Keratinocyte (primary cell): ENCODE measurements around the gene ZIC5. TPM values are rescaled to one million over a fixed set of nuclear protein-coding genes. Genes with fewer than 3 reads are reported as not detected.

Experiments
- DNase-seq: peaks from one replicate; pipeline ENCODE4 v3.0.0-alpha.2; 2011; ENCODE audit warnings: low read depth, missing footprints, low spot score
- FAIRE-seq: peaks from 2 replicates; lab custom pipeline; 2011; peaks lifted over from hg19 to GRCh38; lab: Jason Lieb, UNC
- H2AFZ ChIP-seq: 2 replicates; pipeline ENCODE4 v1.6.0; 2012; ENCODE audit warnings: low read length, control low read depth, inconsistent platforms; ENCODE audit not compliant: control insufficient read depth
- H3K27ac ChIP-seq: 2 replicates; pipeline ENCODE4 v1.5.1; 2011; ENCODE audit warnings: low read length; ENCODE audit not compliant: control insufficient read depth, insufficient read depth
- H3K27me3 ChIP-seq: 3 replicates; pipeline ENCODE4 v1.6.0; 2011; ENCODE audit warnings: low read length; ENCODE audit not compliant: control insufficient read depth, insufficient read depth; ENCODE audit errors: extremely low read depth
- H3K36me3 ChIP-seq, 2 experiments: 2 replicates in 1 of 2; 3 replicates in 1 of 2; pipeline ENCODE4 v1.5.1; 2011; ENCODE audit warnings: low read length in 2 of 2, mild to moderate bottlenecking in 1 of 2; ENCODE audit not compliant: control insufficient read depth in 2 of 2, insufficient read depth in 2 of 2; ENCODE audit errors: extremely low read depth in 1 of 2
- H3K4me1 ChIP-seq: 3 replicates; pipeline ENCODE4 v1.5.1; 2011; ENCODE audit warnings: low read length; ENCODE audit not compliant: control insufficient read depth, insufficient read depth; ENCODE audit errors: extremely low read depth
- H3K4me2 ChIP-seq: 3 replicates; pipeline ENCODE4 v1.6.0; 2011; ENCODE audit warnings: low read depth, low read length; ENCODE audit not compliant: control insufficient read depth, insufficient read depth; ENCODE audit errors: extremely low read depth
- H3K4me3 ChIP-seq, 3 experiments: fragments of 200-600 bp in 1 of 3; sonication (generic) in 1 of 3; 2 replicates in 2 of 3; 3 replicates in 1 of 3; pipeline ENCODE4 v1.5.1; 2011 to 2016; ENCODE audit warnings: low read length in 3 of 3, mild to moderate bottlenecking in 3 of 3, control low read depth in 2 of 3, inconsistent platforms in 1 of 3, low read depth in 1 of 3, mixed read lengths in 1 of 3, mixed run types in 1 of 3, moderate library complexity in 1 of 3; ENCODE audit not compliant: control insufficient read depth in 2 of 3, insufficient read depth in 2 of 3; ENCODE audit errors: extremely low read depth in 1 of 3
- H3K79me2 ChIP-seq: 2 replicates; pipeline ENCODE4 v1.6.0; 2012; ENCODE audit warnings: low read length; ENCODE audit not compliant: control insufficient read depth, insufficient read depth
- H3K9ac ChIP-seq: 3 replicates; pipeline ENCODE4 v1.6.0; 2011; ENCODE audit warnings: low read length; ENCODE audit not compliant: control insufficient read depth, insufficient read depth; ENCODE audit errors: extremely low read depth
- H3K9me1 ChIP-seq: 3 replicates; pipeline ENCODE4 v1.6.0; 2011; ENCODE audit warnings: low read length; ENCODE audit not compliant: control insufficient read depth, insufficient read depth; ENCODE audit errors: extremely low read depth
- H3K9me3 ChIP-seq: 2 replicates; pipeline ENCODE4 v1.5.1; 2012; ENCODE audit warnings: low read depth, low read length; ENCODE audit not compliant: control insufficient read depth
- H4K20me1 ChIP-seq: 3 replicates; pipeline ENCODE4 v1.6.0; 2011; ENCODE audit warnings: low read length; ENCODE audit not compliant: control insufficient read depth, insufficient read depth; ENCODE audit errors: extremely low read depth
- CTCF ChIP-seq, 3 experiments: IDR thresholded peaks in 1 of 3; conservative IDR thresholded peaks in 1 of 3; optimal IDR thresholded peaks in 1 of 3; 2 replicates in 2 of 3; 3 replicates in 1 of 3; pipeline versions ENCODE3 to v1.5.1; 2011; ENCODE audit warnings: low read length in 3 of 3, mild to moderate bottlenecking in 3 of 3, moderate library complexity in 2 of 3, control low read depth in 1 of 3, inconsistent platforms in 1 of 3; ENCODE audit not compliant: insufficient read depth in 2 of 3; ENCODE audit errors: extremely low read depth in 1 of 3
- EZH2 ChIP-seq: IDR thresholded peaks from one replicate; pipeline ENCODE4 v1.6.1; 2012; ENCODE audit warnings: inconsistent platforms, mild to moderate bottlenecking, low read length, moderate library complexity
- dilution Hi-C: fragments of 300-500 bp; cut with MboI; formaldehyde crosslinking; loops from one replicate; pipeline ENCODE4 v1.7.0; 2020; ENCODE audit warnings: low sequenced_read_pairs; ENCODE audit not compliant: extremely low pct_ligation_motif_present
- polyA plus RNA-seq, 5 experiments: library from polyadenylated mRNA; depleted of rRNA in 3 of 5; stranded (reverse) in 3 of 5; stranded (forward) in 1 of 5; unstranded in 1 of 5; fragments of >200 nt; gene quantifications; 1 replicate in 1 of 5; 2 replicates in 3 of 5; 3 replicates in 1 of 5; pipeline versions ENCODE4 v1.2.1 to v1.2.3, GENCODE V29; 2011 to 2012; ENCODE audit warnings: missing spikeins in 2 of 5, low read depth in 1 of 5, low replicate concordance in 1 of 5

Gene ZIC5
- polyA plus RNA-seq, 1 donor (not counting 4 experiments of a cell fraction or from before 2014, with no cell fraction given): not detected

GRCh38 chr13:99982731-99983498, 11.3 kb upstream of the ZIC5 start:
- H2AFZ ChIP-seq: no peak overlapping the region
- H3K4me1 ChIP-seq: no peaks in the 10 kb centered on the region
- no peaks in the 10 kb centered on the region for H3K36me3 ChIP-seq
- no peak overlapping the region for H3K27ac ChIP-seq
- DNase-seq (no peak), FAIRE-seq (no peak)
- H3K9me1 ChIP-seq: no peaks in the 10 kb centered on the region
- H3K4me2 ChIP-seq: no peak overlapping the region
- H3K79me2 ChIP-seq: no peaks in the 10 kb centered on the region
- no peak overlapping the region for H3K4me3 ChIP-seq
- no peak overlapping the region for H3K9ac ChIP-seq
- dilution Hi-C loops: no loop called here
- TF ChIP-seq EZH2 (peak; percentile 69), CTCF (optimal IDR thresholded peaks at IDR 0.05 in 1 of 3, IDR thresholded peaks at IDR 0.05 in 1 of 3, conservative IDR thresholded peaks at IDR 0.05 in 1 of 3; ENCODE audit: extremely low read depth in 1 of 3, insufficient read depth in 2 of 3, low read length in 3 of 3) (no peak)
- H4K20me1 ChIP-seq: peaks cover 5% of the 10 kb centered on the region
- peaks cover 83% of the 10 kb centered on the region for H3K27me3 ChIP-seq
- H3K9me3 ChIP-seq: peaks cover 3% of the 10 kb centered on the region

GRCh38 chr13:99982036-99982730, 10.6 kb upstream of the ZIC5 start:
- H3K4me3 ChIP-seq: peak overlapping the region in 1 of 3 experiments; percentile 16
- no peak for FAIRE-seq

More at GRCh38 chr13:99982036-99982730, 10.6 kb upstream of the ZIC5 start:
- no peak for DNase-seq
- peak overlapping the region; percentile 5 for H2AFZ ChIP-seq
- peaks cover 5% of the 10 kb centered on the region for H4K20me1 ChIP-seq
- H3K9me3 ChIP-seq: peaks cover 3% of the 10 kb centered on the region
- H3K27ac ChIP-seq: no peak overlapping the region
- peaks cover 83% of the 10 kb centered on the region for H3K27me3 ChIP-seq
- TF ChIP-seq CTCF (optimal IDR thresholded peaks at IDR 0.05 in 1 of 3, IDR thresholded peaks at IDR 0.05 in 1 of 3, conservative IDR thresholded peaks at IDR 0.05 in 1 of 3; ENCODE audit: extremely low read depth in 1 of 3, insufficient read depth in 2 of 3, low read length in 3 of 3): no peak
- no peak for TF ChIP-seq EZH2
- dilution Hi-C loops: no loop called here
- H3K9ac ChIP-seq: no peak overlapping the region
- no peaks in the 10 kb centered on the region for H3K9me1 ChIP-seq
- no peaks in the 10 kb centered on the region for H3K79me2 ChIP-seq
- H3K4me2 ChIP-seq: peak overlapping the region; percentile 51
- no peaks in the 10 kb centered on the region for H3K36me3 ChIP-seq
- H3K4me1 ChIP-seq: no peaks in the 10 kb centered on the region
